ENCODE measurements around the gene CRIP2.

DNA sequence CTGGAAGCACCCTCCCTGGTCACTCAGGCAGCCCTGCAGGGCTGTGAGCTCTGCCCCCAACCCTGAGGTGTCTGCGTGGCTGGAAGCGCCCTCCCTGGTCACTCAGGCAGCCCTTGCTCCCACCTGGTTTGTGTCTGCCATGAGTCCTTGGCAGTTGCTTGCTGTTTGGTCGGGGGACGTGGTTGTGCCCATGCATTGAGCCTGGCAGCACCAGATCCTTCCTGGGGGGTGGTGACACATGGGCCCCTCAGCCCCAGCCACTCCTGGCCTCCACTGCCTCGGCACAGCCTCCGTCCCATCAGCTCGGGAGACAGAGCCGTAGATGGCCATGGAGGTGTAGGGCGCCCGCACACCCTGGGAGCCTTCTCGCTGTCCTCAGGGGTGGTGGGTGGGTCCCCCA lies 35.4 kb upstream of the CRIP2 start:
- no peak for TF ChIP-seq CTCF (IDR thresholded peaks at IDR 0.05; ENCODE audit: low read depth, low read length)
- TF ChIP-seq EZH2phosphoT487 (IDR thresholded peaks at IDR 0.05; ENCODE audit: low read depth) = no peak

All from OCI-LY3 (cell line).